Spleen (tissue), 11 donors: Measurements from ENCODE around the gene HMCN2. TPM values are rescaled to one million over a fixed set of nuclear protein-coding genes. Genes with fewer than 3 reads are reported as not detected.

Source experiments
- DNase-seq: peaks from one replicate; pipeline ENCODE4 v3.0.0-alpha.2; 2020
- H3K27ac ChIP-seq, 8 donors: fragments of 200-600 bp; sonication (generic) in 7 of 8; 1 replicate in 4 of 8; 2 replicates in 4 of 8; pipeline versions ENCODE4 v1.5.0 to v1.8.0; 2016 to 2021; ENCODE audit warnings: inconsistent platforms in 4 of 8, mild to moderate bottlenecking in 4 of 8, moderate library complexity in 1 of 8
- H3K27me3 ChIP-seq, 7 donors: fragments of 200-600 bp; sonication (generic) in 6 of 7; replicated peaks in 1 of 7; 1 replicate in 4 of 7; 2 replicates in 3 of 7; pipeline versions ENCODE4 v1.5.0 to v1.8.0; 2016 to 2021; ENCODE audit warnings: inconsistent platforms in 3 of 7, mild to moderate bottlenecking in 1 of 7
- H3K36me3 ChIP-seq, 6 donors: fragments of 200-600 bp; sonication (generic) in 5 of 6; 1 replicate in 4 of 6; 2 replicates in 2 of 6; pipeline versions ENCODE4 v1.5.0 to v1.8.0; 2016 to 2021; ENCODE audit warnings: inconsistent platforms in 2 of 6
- H3K4me1 ChIP-seq, 6 donors: fragments of 200-600 bp; sonication (generic) in 5 of 6; 1 replicate in 3 of 6; 2 replicates in 3 of 6; pipeline versions ENCODE4 v1.5.0 to v1.8.0; 2016 to 2021; ENCODE audit warnings: inconsistent platforms in 3 of 6
- H3K4me3 ChIP-seq, 8 donors: fragments of 200-600 bp; sonication (generic) in 7 of 8; 1 replicate in 4 of 8; 2 replicates in 4 of 8; pipeline versions ENCODE4 v1.5.0 to v1.8.0; 2016 to 2021; ENCODE audit warnings: inconsistent platforms in 4 of 8, mild to moderate bottlenecking in 4 of 8, moderate library complexity in 2 of 8
- H3K9me3 ChIP-seq, 8 donors: fragments of 200-600 bp; sonication (generic) in 7 of 8; 1 replicate in 4 of 8; 2 replicates in 4 of 8; pipeline versions ENCODE4 v1.5.0 to v1.8.0; 2016 to 2021; ENCODE audit warnings: inconsistent platforms in 4 of 8
- CTCF ChIP-seq, 11 experiments: fragments of 200-600 bp in 7 of 11; fragments of 450-650 bp in 4 of 11; sonication (generic) in 4 of 11; IDR thresholded peaks in 8 of 11; conservative IDR thresholded peaks in 3 of 11; 1 replicate in 7 of 11; 2 replicates in 4 of 11; pipeline versions ENCODE4 v1.4.0 to v1.8.0; 2016 to 2021; ENCODE audit warnings: antibody characterized with exemption in 11 of 11, inconsistent platforms in 4 of 11, mild to moderate bottlenecking in 1 of 11
- POLR2A ChIP-seq, 3 donors: fragments of 450-650 bp; IDR thresholded peaks; one replicate each; pipeline ENCODE4 v1.5.1; 2017; ENCODE audit warnings: antibody characterized with exemption in 3 of 3, mild to moderate bottlenecking in 1 of 3
- POLR2AphosphoS5 ChIP-seq, 3 donors: sonication (generic); formaldehyde crosslinking; IDR thresholded peaks; one replicate each; pipeline ENCODE4 v1.5.1; 2017; ENCODE audit warnings: antibody characterized with exemption in 3 of 3
- WGBS, 5 donors: extraction: QIAGEN DNeasy Blood & Tissue Kit in 3 of 5; methylation state at CpG; one replicate each; pipeline versions ENCODE4 v1.1.5 to v1.1.7; 2013 to 2018; 5-methylcytosine and 5-hydroxymethylcytosine counted together
- intact Hi-C: fragments of 100-400 bp; cut with DNase I; formaldehyde crosslinking; loops from one replicate; pipeline ENCODE4 v1.15.0; 2023; ENCODE audit warnings: low total_unique reads
- polyA plus RNA-seq, 3 donors: library from polyadenylated mRNA; stranded (reverse); fragments of 200-250 nt; gene quantifications; one replicate each; pipeline ENCODE4 v1.2.1, GENCODE V29; 2013
- total RNA-seq, 7 donors: library from RNA; depleted of rRNA in 3 of 7; stranded (reverse); fragments of >200 nt in 3 of 7; fragmentation: NEBNext Ultra II Directional in 4 of 7; extraction: Animal tissue kit (Norgen Biotek cat#: 25700) in 4 of 7; gene quantifications; one replicate each; pipeline versions ENCODE4 v1.1.0 to v1.2.1, GENCODE V29; 2016 to 2021
- donor health status: healthy with polysubstance abuse.
- donor health status: DM: no; HTN: no; CAD: no; lungs with moderate emphysema.
- donor health status: DM: no; HTN: no; CAD: no.
- donor health status: Bipolar disorder and iron deficiency.
- donor health status: healthy.
- donor health status: DM: no; HTN: no; CAD: no.
- donor health status: DM: yes; HTN: yes; CAD: no.

Gene HMCN2
- total and polyA plus RNA-seq, 10 donors: 0.09 to 1.9 (median 0.73) TPM

DNA sequence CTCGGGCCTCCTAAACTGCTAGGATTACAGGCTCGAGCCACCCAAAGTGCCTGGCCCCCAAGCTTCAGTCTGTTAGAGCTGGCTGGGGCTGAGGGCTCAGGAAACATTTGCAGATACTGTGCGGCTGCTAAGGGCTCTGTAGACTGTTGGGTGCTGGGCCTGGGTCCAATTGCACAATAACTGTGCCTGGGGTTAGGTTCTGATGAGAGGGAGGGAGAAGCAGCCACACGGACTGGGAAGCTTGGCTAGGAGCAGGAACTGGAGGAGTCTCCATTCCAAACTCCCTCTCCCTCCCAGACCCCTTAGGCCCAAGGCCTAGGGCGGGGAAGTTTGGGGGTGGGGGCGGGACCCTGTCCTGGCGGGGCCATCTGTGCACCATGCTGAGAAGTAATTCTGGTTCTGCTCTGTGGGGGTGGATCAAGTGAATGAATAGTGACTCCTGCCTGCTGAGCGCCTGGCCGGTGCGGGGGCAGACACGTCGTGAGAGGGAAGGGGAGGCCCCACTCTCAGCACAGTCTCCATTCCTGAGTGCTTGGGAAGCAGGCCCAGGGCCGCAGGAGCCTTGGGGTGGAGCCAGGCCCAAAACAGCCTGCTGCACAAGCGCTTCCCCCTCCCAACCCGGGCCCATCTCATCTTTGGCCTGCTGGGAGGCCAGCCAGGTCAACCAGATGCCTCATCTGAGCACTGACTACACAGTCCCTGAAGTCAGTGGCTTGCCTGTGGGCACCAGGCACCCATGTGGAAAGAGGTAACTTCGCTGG is 180.7 kb downstream of the HMCN2 start:
- no peaks in the 10 kb centered on the region for H3K36me3 ChIP-seq
- TF ChIP-seq POLR2AphosphoS5 (IDR thresholded peaks at IDR 0.05): peak; percentile 40 to 75 (median 73)
- no peak for TF ChIP-seq CTCF (IDR thresholded peaks at IDR 0.05 in 8 of 11, conservative IDR thresholded peaks at IDR 0.05 in 3 of 11)
- no peak for TF ChIP-seq POLR2A (IDR thresholded peaks at IDR 0.05)
- no peak for DNase-seq
- WGBS, 5 donors: 46 to 79% (median 71%) methylated on average over 12 to 16 of the region's 16 CpGs
- H3K27ac ChIP-seq: peak overlapping the region in 7 of 8 donors; percentile 41 to 70 (median 56)
- H3K4me1 ChIP-seq: peaks cover 29 to 62% (median 50%) of the 10 kb centered on the region in 6 donors
- H3K9me3 ChIP-seq: peaks cover 0 to 11% (median 9%) of the 10 kb centered on the region in 8 donors
- peaks cover 0 to 79% (median 19%) of the 10 kb centered on the region in 7 donors for H3K27me3 ChIP-seq
- peak overlapping the region in 6 of 8 donors; percentile 46 to 75 (median 54) for H3K4me3 ChIP-seq
- intact Hi-C loops: no loop called here

DNA sequence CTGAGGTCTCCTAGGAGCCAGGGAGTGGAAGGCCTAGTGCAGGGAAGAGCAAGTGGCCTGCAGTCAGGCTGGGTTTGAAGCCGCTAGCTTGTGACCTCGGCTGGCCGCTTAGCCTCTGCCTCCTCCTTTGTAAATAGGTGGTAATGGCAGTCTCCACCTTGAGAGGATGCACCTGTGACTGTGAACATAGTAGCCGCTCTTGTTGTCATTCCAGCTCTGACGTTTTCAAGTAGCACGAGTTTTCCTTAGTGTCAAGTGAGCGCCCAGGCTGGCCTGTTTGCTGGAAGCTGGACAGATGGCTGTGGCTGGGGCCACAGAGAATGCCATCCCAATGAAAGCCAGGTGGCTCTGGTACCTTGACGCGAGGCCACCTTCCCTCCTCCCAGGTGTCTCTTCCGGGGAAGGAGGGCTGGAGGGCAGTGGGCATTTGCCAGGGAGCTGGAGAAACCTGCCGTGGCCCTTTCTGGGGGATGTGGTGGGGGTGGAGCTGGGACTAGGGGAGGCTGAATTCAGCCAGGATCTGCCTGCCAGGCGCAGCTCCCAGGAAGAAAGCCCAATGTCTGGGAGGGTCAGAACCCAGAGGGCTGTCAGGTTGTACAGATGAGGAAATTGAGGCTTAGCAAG is 181.7 kb downstream of the HMCN2 start:
- H3K27ac ChIP-seq: peak overlapping the region in 2 of 8 donors; percentile 41
- TF ChIP-seq POLR2AphosphoS5 (IDR thresholded peaks at IDR 0.05) (no peak), CTCF (IDR thresholded peaks at IDR 0.05 in 8 of 11, conservative IDR thresholded peaks at IDR 0.05 in 3 of 11) (no peak), POLR2A (IDR thresholded peaks at IDR 0.05) (no peak)
- H3K4me1 ChIP-seq: peaks cover 34 to 72% (median 58%) of the 10 kb centered on the region in 6 donors
- intact Hi-C loops: no loop called here
- 82 to 88% (median 84%) methylated on average over 10 to 12 of the region's 12 CpGs for WGBS, 5 donors
- peaks cover 0 to under 1% (median 0%) of the 10 kb centered on the region in 8 donors for H3K9me3 ChIP-seq
- H3K36me3 ChIP-seq: no peaks in the 10 kb centered on the region
- H3K27me3 ChIP-seq: peaks cover 0 to 85% (median 19%) of the 10 kb centered on the region in 7 donors
- H3K4me3 ChIP-seq: no peak overlapping the region
- no peak for DNase-seq

DNA sequence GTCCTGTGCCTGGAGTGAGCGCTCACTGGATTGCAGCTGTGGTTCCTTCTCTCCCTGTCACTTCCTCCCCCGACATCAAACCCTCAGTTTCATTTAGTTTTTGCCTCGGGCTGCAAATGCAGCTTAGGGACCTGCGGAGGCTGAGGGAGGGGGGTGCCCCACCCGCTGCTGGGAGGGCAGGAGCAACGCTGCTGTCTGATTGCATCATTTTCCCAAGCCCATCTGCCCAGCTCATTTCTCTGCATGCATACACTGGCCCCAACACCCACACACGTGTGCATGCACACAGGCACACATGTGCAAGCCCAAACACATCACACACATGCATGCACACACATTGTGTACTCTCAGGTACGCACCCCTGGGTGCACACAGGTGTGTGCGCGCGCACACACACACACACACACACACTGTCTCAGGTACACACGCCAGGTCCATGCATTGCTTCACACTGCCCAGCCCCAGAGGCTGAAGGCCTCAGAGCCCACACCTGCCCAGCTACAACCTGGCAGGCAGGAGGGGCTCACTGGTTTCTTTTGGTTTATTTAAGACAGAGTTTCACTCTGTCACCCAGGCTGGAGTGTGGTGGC is 182.6 kb downstream of the HMCN2 start:
- DNase-seq: no peak
- H3K36me3 ChIP-seq: no peaks in the 10 kb centered on the region
- WGBS, 5 donors: 41 to 64% (median 47%) methylated on average over 11 to 12 of the region's 12 CpGs
- peaks cover 34 to 74% (median 59%) of the 10 kb centered on the region in 6 donors for H3K4me1 ChIP-seq
- H3K4me3 ChIP-seq: no peak overlapping the region
- H3K27ac ChIP-seq: no peak overlapping the region
- H3K9me3 ChIP-seq: no peaks in the 10 kb centered on the region
- no peak for TF ChIP-seq CTCF (IDR thresholded peaks at IDR 0.05 in 8 of 11, conservative IDR thresholded peaks at IDR 0.05 in 3 of 11)
- TF ChIP-seq POLR2AphosphoS5 (IDR thresholded peaks at IDR 0.05): no peak
- TF ChIP-seq POLR2A (IDR thresholded peaks at IDR 0.05): no peak
- H3K27me3 ChIP-seq: peaks cover 0 to 79% (median 19%) of the 10 kb centered on the region in 7 donors
- intact Hi-C loops: no loop called here
